Upper lobe of right lung (tissue), 1 donor: ENCODE results near the gene P2RY12. TPM values are rescaled to one million over a fixed set of nuclear protein-coding genes. Genes with fewer than 3 reads are reported as not detected.
A peak's percentile ranks its signal among the peaks of the same experiment; 100 is the strongest.

Experiments used
- ATAC-seq: fragments of 200-7000 bp; cut with Tn5 transposase; one replicate; pipeline ENCODE4 v1.9.1; 2020; ENCODE audit warnings: mild to moderate bottlenecking, moderate library complexity
- DNase-seq: peaks from one replicate; pipeline ENCODE4 v3.0.0-alpha.2; 2020
- H3K27ac ChIP-seq: fragments of 200-600 bp; one replicate; pipeline ENCODE4 v1.8.0; 2022
- H3K27me3 ChIP-seq: fragments of 200-600 bp; one replicate; pipeline ENCODE4 v1.8.0; 2022; ENCODE audit warnings: mild to moderate bottlenecking
- H3K36me3 ChIP-seq: fragments of 200-600 bp; one replicate; pipeline ENCODE4 v1.8.0; 2022
- H3K4me1 ChIP-seq: fragments of 200-600 bp; one replicate; pipeline ENCODE4 v1.8.0; 2022
- H3K4me3 ChIP-seq: fragments of 200-600 bp; one replicate; pipeline ENCODE4 v1.8.0; 2022; ENCODE audit warnings: mild to moderate bottlenecking
- H3K9me3 ChIP-seq: fragments of 200-600 bp; one replicate; pipeline ENCODE4 v1.8.0; 2022
- CTCF ChIP-seq: fragments of 200-600 bp; IDR thresholded peaks from one replicate; pipeline ENCODE4 v1.8.0; 2022; ENCODE audit warnings: antibody characterized with exemption
- intact Hi-C: fragments of 100-400 bp; cut with DNase I; formaldehyde crosslinking; loops from one replicate; pipeline ENCODE4 v1.11.0; 2022
- total RNA-seq: library from RNA; stranded (reverse); fragmentation: NEBNext Ultra II Directional; extraction: Animal tissue kit (Norgen Biotek cat#: 25700); gene quantifications from one replicate; pipeline ENCODE4 v1.2.1, GENCODE V29; 2021
- donor health status: DM: no; HTN: yes; CAD: no; lungs with severe emphysema.

The P2RY12 gene
- total RNA-seq, 1 donor from 2014 or later, result 3.1 TPM

- H3K36me3 ChIP-seq, result no peaks in the 10 kb centered on the region
- H3K4me3 ChIP-seq, result no peak overlapping the region
- no peak overlapping the region for H3K27ac ChIP-seq
- TF ChIP-seq CTCF, result no peak
- DNase-seq, result no peak
- no peaks in the 10 kb centered on the region for H3K9me3 ChIP-seq
- intact Hi-C loops, result no loop called here
- H3K4me1 ChIP-seq, result peaks cover 7% of the 10 kb centered on the region
- H3K27me3 ChIP-seq, result no peaks in the 10 kb centered on the region
- ATAC-seq, result no peak
Measured at GRCh38 chr3:151382671-151383070, 1.9 kb downstream of the P2RY12 start.

GRCh38 chr3:151379083-151379734 is 5.3 kb downstream of the P2RY12 start:
- Histone ChIP-seq H3K36me3 (no peaks in the 10 kb centered on the region), H3K9me3 (no peaks in the 10 kb centered on the region), H3K27ac (no peak overlapping the region), H3K4me3 (no peak overlapping the region), H3K27me3 (no peaks in the 10 kb centered on the region), H3K4me1 (peaks cover 7% of the 10 kb centered on the region)
- peak; percentile 45 for TF ChIP-seq CTCF
- ATAC-seq (peak; percentile 68), DNase-seq (no peak)
- intact Hi-C loops, result no loop called here

- DNase-seq, result no peak
- H3K9me3 ChIP-seq, result no peaks in the 10 kb centered on the region
- H3K4me3 ChIP-seq, result no peak overlapping the region
- intact Hi-C loops, result no loop called here
- ATAC-seq, result no peak
- no peak overlapping the region for H3K27ac ChIP-seq
- no peak for TF ChIP-seq CTCF
- H3K4me1 ChIP-seq, result peaks cover 6% of the 10 kb centered on the region
- no peaks in the 10 kb centered on the region for H3K36me3 ChIP-seq
- H3K27me3 ChIP-seq, result no peaks in the 10 kb centered on the region
Measured at GRCh38 chr3:151377768-151378385, 6.7 kb downstream of the P2RY12 start.

GRCh38 chr3:151372063-151372820 is 12.3 kb downstream of the P2RY12 start:
- no peak for ATAC-seq
- TF ChIP-seq CTCF, result no peak
- H3K36me3 ChIP-seq, result no peaks in the 10 kb centered on the region

GRCh38 chr3:151371526-151371925 is 13.0 kb downstream of the P2RY12 start:
- ATAC-seq (no peak), DNase-seq (no peak)
- H3K4me1 ChIP-seq, result no peaks in the 10 kb centered on the region
- H3K4me3 ChIP-seq, result no peak overlapping the region
- H3K9me3 ChIP-seq, result no peaks in the 10 kb centered on the region
- intact Hi-C loops, result no loop called here
- no peak overlapping the region for H3K27ac ChIP-seq
- TF ChIP-seq CTCF, result no peak
- H3K27me3 ChIP-seq, result no peaks in the 10 kb centered on the region
- no peaks in the 10 kb centered on the region for H3K36me3 ChIP-seq

More at GRCh38 chr3:151372063-151372820, 12.3 kb downstream of the P2RY12 start:
- Histone ChIP-seq H3K4me1 (no peaks in the 10 kb centered on the region), H3K4me3 (no peak overlapping the region), H3K27me3 (no peaks in the 10 kb centered on the region), H3K9me3 (no peaks in the 10 kb centered on the region), H3K27ac (no peak overlapping the region)
- no peak for DNase-seq
- intact Hi-C loops, result no loop called here
